Measurements from ENCODE around the gene ACP6.

DNA sequence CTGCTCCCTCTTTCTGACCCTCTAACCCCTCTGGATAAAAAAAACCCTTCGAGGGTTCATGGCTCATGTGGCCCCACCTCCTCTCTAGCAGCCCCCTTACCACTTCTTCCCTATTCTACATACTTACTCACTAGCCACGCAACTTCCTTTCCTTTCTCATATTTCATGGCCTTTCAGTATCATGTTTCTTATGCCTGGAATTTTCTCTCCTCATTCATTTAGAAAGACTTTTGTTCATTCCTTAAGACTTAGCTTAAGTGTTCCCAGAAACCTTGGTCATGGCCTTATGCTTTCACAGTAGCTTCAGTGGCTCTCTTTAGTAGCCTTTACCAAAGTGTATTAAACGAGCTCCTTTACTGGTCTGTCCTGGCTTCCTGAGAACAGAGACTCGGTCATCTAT is 6.1 kb downstream of the ACP6 start:
- TF ChIP-seq, protein P1, sequence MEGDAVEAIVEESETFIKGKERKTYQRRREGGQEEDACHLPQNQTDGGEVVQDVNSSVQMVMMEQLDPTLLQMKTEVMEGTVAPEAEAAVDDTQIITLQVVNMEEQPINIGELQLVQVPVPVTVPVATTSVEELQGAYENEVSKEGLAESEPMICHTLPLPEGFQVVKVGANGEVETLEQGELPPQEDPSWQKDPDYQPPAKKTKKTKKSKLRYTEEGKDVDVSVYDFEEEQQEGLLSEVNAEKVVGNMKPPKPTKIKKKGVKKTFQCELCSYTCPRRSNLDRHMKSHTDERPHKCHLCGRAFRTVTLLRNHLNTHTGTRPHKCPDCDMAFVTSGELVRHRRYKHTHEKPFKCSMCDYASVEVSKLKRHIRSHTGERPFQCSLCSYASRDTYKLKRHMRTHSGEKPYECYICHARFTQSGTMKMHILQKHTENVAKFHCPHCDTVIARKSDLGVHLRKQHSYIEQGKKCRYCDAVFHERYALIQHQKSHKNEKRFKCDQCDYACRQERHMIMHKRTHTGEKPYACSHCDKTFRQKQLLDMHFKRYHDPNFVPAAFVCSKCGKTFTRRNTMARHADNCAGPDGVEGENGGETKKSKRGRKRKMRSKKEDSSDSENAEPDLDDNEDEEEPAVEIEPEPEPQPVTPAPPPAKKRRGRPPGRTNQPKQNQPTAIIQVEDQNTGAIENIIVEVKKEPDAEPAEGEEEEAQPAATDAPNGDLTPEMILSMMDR (IDR thresholded peaks at IDR 0.05; ENCODE audit: low read length), result no peak
- TF ChIP-seq EZH2 (IDR thresholded peaks at IDR 0.05; ENCODE audit: borderline replicate concordance, low read length), result no peak

All from OCI-LY1 (cell line).